WTC11 (cell line): ENCODE results near the gene LSM2.

Experiments
- CREB1 ChIP-seq: sonication (generic); formaldehyde crosslinking; IDR thresholded peaks from 2 replicates; pipeline ENCODE4 v1.8.0; 2023; ENCODE audit warnings: mild to moderate bottlenecking, missing genetic modification reagents
- ESRRA ChIP-seq: sonication (generic); formaldehyde crosslinking; IDR thresholded peaks from 2 replicates; pipeline ENCODE4 v1.8.1; 2022; ENCODE audit warnings: mild to moderate bottlenecking, missing genetic modification reagents, borderline replicate concordance
- FOXJ3 ChIP-seq: sonication (generic); formaldehyde crosslinking; IDR thresholded peaks from 2 replicates; pipeline ENCODE4 v1.9.0; 2021; ENCODE audit warnings: missing genetic modification reagents, mild to moderate bottlenecking, borderline replicate concordance
- MYBL2 ChIP-seq: sonication (generic); formaldehyde crosslinking; IDR thresholded peaks from 2 replicates; pipeline ENCODE4 v1.8.1; 2023; ENCODE audit warnings: mild to moderate bottlenecking, moderate library complexity, missing genetic modification reagents
- SMAD4 ChIP-seq: sonication (generic); formaldehyde crosslinking; IDR thresholded peaks from 2 replicates; pipeline ENCODE4 v1.8.0; 2022; ENCODE audit warnings: mild to moderate bottlenecking, missing genetic modification reagents
- TCF7 ChIP-seq: sonication (generic); formaldehyde crosslinking; IDR thresholded peaks from 2 replicates; pipeline ENCODE4 v1.8.0; 2022; ENCODE audit warnings: mild to moderate bottlenecking, low read depth, missing genetic modification reagents, moderate library complexity
- TEAD1 ChIP-seq: sonication (generic); formaldehyde crosslinking; IDR thresholded peaks from 2 replicates; pipeline ENCODE4 v1.8.0; 2022; ENCODE audit warnings: mild to moderate bottlenecking, missing genetic modification reagents
- ZNF138 ChIP-seq: sonication (generic); formaldehyde crosslinking; conservative IDR thresholded peaks from 2 replicates; pipeline ENCODE4 v1.8.1; 2022; ENCODE audit warnings: mild to moderate bottlenecking, moderate library complexity, missing genetic modification reagents
- TF ChIP-seq, protein P1 (sequence below): fragments of 200-600 bp; IDR thresholded peaks from 2 replicates; pipeline ENCODE4 v1.8.0; 2022; ENCODE audit warnings: antibody characterized with exemption
- TF ChIP-seq, protein P2 (sequence below): fragments of 250-450 bp; sonication (Bioruptor Pico); IDR thresholded peaks from 2 replicates; pipeline ENCODE4 v2.1.2; 2022; ENCODE audit warnings: mild to moderate bottlenecking, moderate library complexity
- TF ChIP-seq, protein P3 (sequence below): sonication (generic); formaldehyde crosslinking; IDR thresholded peaks from 2 replicates; pipeline ENCODE4 v1.8.1; 2023; ENCODE audit warnings: mild to moderate bottlenecking, missing genetic modification reagents, moderate library complexity
- TF ChIP-seq, protein P4 (sequence below): sonication (generic); formaldehyde crosslinking; IDR thresholded peaks from 2 replicates; pipeline ENCODE4 v1.8.1; 2023; ENCODE audit warnings: mild to moderate bottlenecking, missing genetic modification reagents, borderline replicate concordance

- TF ChIP-seq FOXJ3 (CRISPR knock-in tag), result no peak
- TF ChIP-seq, protein P1, sequence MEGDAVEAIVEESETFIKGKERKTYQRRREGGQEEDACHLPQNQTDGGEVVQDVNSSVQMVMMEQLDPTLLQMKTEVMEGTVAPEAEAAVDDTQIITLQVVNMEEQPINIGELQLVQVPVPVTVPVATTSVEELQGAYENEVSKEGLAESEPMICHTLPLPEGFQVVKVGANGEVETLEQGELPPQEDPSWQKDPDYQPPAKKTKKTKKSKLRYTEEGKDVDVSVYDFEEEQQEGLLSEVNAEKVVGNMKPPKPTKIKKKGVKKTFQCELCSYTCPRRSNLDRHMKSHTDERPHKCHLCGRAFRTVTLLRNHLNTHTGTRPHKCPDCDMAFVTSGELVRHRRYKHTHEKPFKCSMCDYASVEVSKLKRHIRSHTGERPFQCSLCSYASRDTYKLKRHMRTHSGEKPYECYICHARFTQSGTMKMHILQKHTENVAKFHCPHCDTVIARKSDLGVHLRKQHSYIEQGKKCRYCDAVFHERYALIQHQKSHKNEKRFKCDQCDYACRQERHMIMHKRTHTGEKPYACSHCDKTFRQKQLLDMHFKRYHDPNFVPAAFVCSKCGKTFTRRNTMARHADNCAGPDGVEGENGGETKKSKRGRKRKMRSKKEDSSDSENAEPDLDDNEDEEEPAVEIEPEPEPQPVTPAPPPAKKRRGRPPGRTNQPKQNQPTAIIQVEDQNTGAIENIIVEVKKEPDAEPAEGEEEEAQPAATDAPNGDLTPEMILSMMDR, result no peak
- no peak for TF ChIP-seq MYBL2 (CRISPR knock-in tag)
- no peak for TF ChIP-seq TEAD1 (CRISPR knock-in tag)
- TF ChIP-seq, protein P2, sequence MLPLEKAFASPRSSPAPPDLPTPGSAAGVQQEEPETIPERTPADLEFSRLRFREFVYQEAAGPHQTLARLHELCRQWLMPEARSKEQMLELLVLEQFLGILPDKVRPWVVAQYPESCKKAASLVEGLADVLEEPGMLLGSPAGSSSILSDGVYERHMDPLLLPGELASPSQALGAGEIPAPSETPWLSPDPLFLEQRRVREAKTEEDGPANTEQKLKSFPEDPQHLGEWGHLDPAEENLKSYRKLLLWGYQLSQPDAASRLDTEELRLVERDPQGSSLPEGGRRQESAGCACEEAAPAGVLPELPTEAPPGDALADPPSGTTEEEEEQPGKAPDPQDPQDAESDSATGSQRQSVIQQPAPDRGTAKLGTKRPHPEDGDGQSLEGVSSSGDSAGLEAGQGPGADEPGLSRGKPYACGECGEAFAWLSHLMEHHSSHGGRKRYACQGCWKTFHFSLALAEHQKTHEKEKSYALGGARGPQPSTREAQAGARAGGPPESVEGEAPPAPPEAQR (CRISPR knock-in tag), result no peak
- no peak for TF ChIP-seq ESRRA (CRISPR knock-in tag)
- TF ChIP-seq, protein P3, sequence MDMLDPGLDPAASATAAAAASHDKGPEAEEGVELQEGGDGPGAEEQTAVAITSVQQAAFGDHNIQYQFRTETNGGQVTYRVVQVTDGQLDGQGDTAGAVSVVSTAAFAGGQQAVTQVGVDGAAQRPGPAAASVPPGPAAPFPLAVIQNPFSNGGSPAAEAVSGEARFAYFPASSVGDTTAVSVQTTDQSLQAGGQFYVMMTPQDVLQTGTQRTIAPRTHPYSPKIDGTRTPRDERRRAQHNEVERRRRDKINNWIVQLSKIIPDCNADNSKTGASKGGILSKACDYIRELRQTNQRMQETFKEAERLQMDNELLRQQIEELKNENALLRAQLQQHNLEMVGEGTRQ, result no peak
- TF ChIP-seq TCF7 (CRISPR knock-in tag), result no peak
- TF ChIP-seq ZNF138 (CRISPR knock-in tag), result no peak
- TF ChIP-seq CREB1 (CRISPR knock-in tag), result no peak
- TF ChIP-seq, protein P4, sequence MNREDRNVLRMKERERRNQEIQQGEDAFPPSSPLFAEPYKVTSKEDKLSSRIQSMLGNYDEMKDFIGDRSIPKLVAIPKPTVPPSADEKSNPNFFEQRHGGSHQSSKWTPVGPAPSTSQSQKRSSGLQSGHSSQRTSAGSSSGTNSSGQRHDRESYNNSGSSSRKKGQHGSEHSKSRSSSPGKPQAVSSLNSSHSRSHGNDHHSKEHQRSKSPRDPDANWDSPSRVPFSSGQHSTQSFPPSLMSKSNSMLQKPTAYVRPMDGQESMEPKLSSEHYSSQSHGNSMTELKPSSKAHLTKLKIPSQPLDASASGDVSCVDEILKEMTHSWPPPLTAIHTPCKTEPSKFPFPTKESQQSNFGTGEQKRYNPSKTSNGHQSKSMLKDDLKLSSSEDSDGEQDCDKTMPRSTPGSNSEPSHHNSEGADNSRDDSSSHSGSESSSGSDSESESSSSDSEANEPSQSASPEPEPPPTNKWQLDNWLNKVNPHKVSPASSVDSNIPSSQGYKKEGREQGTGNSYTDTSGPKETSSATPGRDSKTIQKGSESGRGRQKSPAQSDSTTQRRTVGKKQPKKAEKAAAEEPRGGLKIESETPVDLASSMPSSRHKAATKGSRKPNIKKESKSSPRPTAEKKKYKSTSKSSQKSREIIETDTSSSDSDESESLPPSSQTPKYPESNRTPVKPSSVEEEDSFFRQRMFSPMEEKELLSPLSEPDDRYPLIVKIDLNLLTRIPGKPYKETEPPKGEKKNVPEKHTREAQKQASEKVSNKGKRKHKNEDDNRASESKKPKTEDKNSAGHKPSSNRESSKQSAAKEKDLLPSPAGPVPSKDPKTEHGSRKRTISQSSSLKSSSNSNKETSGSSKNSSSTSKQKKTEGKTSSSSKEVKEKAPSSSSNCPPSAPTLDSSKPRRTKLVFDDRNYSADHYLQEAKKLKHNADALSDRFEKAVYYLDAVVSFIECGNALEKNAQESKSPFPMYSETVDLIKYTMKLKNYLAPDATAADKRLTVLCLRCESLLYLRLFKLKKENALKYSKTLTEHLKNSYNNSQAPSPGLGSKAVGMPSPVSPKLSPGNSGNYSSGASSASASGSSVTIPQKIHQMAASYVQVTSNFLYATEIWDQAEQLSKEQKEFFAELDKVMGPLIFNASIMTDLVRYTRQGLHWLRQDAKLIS, result no peak
- TF ChIP-seq SMAD4 (CRISPR knock-in tag), result no peak
Measured at GRCh38 chr6:31836474-31837368, 30.0 kb upstream of the LSM2 start.
